BE2C (cell line): ENCODE measurements around the gene EXOC4.

ENCODE experiments used
- DNase-seq: peaks from one replicate; pipeline ENCODE4 v3.0.0-alpha.2; 2020
- H3K27me3 ChIP-seq: fragments of 250-450 bp; sonication (Bioruptor Pico); 2 replicates; pipeline ENCODE4 v1.5.1; 2020; ENCODE audit warnings: mild to moderate bottlenecking
- H3K36me3 ChIP-seq: fragments of 250-450 bp; sonication (Bioruptor Pico); 2 replicates; pipeline ENCODE4 v1.5.1; 2020; ENCODE audit warnings: mild to moderate bottlenecking
- H3K4me1 ChIP-seq: fragments of 250-450 bp; sonication (Bioruptor Pico); 2 replicates; pipeline ENCODE4 v1.5.1; 2020
- H3K4me3 ChIP-seq: 2 replicates; pipeline ENCODE4 v1.5.1; 2011; ENCODE audit warnings: low read depth, low read length
- H3K9me3 ChIP-seq: fragments of 250-450 bp; sonication (Bioruptor Pico); 2 replicates; pipeline ENCODE4 v1.5.1; 2020
- CTCF ChIP-seq: IDR thresholded peaks from 2 replicates; pipeline ENCODE4 v1.5.1; 2012; ENCODE audit warnings: mild to moderate bottlenecking, low read depth, low read length

Gene EXOC4

GRCh38 chr7:133649593-133649992, 396.7 kb downstream of the EXOC4 start:
- no peak for DNase-seq
- H3K27me3 ChIP-seq = no peaks in the 10 kb centered on the region

DNA sequence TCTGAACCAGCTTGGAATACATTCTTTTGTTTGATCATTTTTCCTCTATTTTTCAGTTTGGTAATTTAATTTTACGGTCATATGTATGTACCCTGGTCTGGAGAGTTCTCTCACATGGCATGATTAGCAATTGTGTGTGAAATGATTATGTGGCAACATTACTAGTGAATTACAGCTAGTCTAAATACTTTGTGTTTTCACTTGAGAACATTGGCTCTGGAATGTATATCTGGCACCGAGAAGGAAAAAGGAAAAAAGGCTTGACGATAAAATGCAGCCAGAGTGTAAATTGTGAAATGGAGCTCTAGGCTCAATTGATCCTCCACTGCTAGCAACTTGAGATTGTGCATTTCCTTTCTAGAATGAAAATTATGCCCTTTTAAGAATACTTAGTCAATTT, 397.2 kb downstream of the EXOC4 start:
- no peaks in the 10 kb centered on the region for H3K36me3 ChIP-seq
- no peak for TF ChIP-seq CTCF

More at GRCh38 chr7:133649593-133649992, 396.7 kb downstream of the EXOC4 start:
- H3K9me3 ChIP-seq = 0 out of 2 replicates have a peak, but pooled peaks cover under 1% of the 10 kb centered on the region
- no peak overlapping the region for H3K4me3 ChIP-seq
- H3K36me3 ChIP-seq = no peaks in the 10 kb centered on the region
- no peak for TF ChIP-seq CTCF
- H3K4me1 ChIP-seq = peaks cover 23% of the 10 kb centered on the region

DNA sequence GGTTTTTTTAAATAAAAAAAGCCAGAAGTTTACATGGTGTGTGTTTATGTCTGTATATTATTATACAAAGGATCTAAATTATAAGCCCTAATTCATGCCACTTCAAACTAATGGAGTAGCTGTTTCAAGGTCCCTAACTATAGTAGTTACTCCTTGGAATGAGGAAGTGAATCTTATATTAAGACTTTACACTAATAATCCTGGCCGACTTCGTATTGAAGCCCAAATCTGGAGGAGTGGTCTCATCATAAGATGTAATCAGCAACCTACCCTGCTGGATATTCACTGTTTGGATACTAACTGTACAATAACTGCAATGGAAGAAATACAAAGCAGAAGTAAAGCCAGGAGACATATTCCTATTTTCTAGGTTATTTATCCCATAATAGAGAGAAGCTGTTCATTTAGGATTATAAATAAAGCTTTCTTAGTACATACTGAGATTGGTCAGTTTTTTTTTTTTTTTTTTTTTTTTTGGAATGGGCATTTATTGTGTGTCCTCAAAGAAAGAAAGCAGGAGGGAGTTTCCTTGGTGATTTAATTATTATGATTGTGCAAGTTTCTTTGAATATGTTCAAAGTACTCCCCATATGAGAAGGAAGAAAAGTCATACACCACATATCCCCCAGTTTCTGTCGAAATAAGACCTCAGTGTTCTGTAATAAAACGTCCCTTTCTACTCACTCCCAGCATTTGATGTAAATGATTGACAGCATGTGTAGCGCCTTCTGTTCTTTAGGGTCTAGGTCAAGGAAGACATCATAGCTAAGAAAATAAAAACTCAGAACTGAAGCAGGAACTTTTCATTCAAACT, 397.8 kb downstream of the EXOC4 start:
- no peak for DNase-seq
- H3K9me3 ChIP-seq = no peaks in the 10 kb centered on the region
- no peak overlapping the region for H3K4me3 ChIP-seq
- TF ChIP-seq CTCF = no peak
- no peaks in the 10 kb centered on the region for H3K36me3 ChIP-seq
- H3K27me3 ChIP-seq = no peaks in the 10 kb centered on the region
- peaks cover 21% of the 10 kb centered on the region for H3K4me1 ChIP-seq

More for the DNA sequence above, 397.2 kb downstream of the EXOC4 start:
- DNase-seq = no peak
- H3K27me3 ChIP-seq = no peaks in the 10 kb centered on the region
- H3K9me3 ChIP-seq = no peaks in the 10 kb centered on the region
- H3K4me1 ChIP-seq = peaks cover 23% of the 10 kb centered on the region
- no peak overlapping the region for H3K4me3 ChIP-seq

DNA sequence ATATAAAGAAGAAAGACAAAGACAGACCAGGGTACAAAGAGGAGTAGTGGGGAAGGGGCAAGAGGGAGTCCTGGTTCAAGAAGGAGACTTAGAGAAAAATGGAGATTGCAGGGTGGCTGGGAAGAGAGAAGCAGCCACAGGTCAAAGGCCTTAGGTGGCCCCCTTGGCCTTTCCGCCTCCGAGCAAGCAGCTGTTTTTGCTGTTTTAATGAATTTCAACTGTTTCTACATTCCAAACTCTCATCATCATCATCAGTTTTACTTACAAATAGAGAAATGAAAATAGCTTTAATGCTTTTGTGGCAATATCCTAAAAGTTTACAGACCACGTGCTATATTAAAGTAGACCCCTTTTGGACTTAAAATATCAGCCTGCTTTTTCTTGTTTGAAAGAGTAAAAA, 399.7 kb downstream of the EXOC4 start:
- no peak for TF ChIP-seq CTCF
- Histone ChIP-seq H3K4me3 (no peak overlapping the region), H3K27me3 (no peaks in the 10 kb centered on the region), H3K9me3 (no peaks in the 10 kb centered on the region), H3K4me1 (peaks cover 2% of the 10 kb centered on the region; the same call in 1 of the 2 replicates), H3K36me3 (no peaks in the 10 kb centered on the region)
- no peak for DNase-seq

DNA sequence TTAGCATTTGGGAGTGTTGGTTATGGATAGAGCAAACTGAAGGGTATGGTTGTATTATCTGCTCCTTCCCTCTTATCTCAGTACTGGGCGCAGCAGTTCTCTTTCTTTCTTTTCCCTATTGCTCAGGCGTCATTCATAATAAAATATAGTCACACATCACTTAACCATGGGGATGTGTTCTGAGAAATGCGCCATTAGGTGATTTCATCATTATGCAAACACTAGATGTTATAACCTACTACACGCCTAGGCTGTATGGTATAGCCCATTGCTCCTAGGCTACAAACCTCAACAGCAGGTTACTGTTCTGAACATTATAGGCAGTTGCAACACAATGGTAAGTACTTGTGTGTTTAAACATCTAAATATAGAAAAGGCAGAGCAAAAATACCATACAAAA, 401.7 kb downstream of the EXOC4 start:
- DNase-seq = no peak
- Histone ChIP-seq H3K27me3 (no peaks in the 10 kb centered on the region), H3K4me3 (no peak overlapping the region), H3K36me3 (no peaks in the 10 kb centered on the region), H3K9me3 (no peaks in the 10 kb centered on the region), H3K4me1 (no peaks in the 10 kb centered on the region; the same call in 1 of the 2 replicates)
- TF ChIP-seq CTCF = no peak

DNA sequence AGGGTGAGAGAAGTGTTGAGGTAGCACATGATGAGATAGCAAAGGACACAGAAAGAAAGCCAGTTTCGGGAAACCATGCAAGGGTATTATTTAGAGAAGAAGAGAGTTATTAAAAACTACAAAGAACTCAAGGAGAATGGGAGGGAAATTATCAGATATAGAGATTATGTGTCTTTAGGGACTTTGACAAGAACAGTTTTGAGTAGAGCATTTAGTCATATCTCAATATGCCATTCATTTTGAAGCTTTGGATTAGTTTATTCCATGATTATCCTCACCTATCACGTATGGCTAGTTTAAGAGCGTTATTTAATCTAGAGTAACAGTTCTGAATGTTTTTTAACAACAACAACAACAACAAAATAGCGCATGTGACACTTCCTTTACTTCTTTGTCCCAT, 409.4 kb downstream of the EXOC4 start:
- Histone ChIP-seq H3K36me3 (no peaks in the 10 kb centered on the region), H3K9me3 (no peaks in the 10 kb centered on the region), H3K4me3 (no peak overlapping the region), H3K27me3 (no peaks in the 10 kb centered on the region), H3K4me1 (peaks cover 16% of the 10 kb centered on the region)
- DNase-seq = no peak
- TF ChIP-seq CTCF = no peak
